ENCODE measurements around the gene CUBN.

The CUBN gene

GRCh38 chr10:17066807-17067206 is 62.8 kb downstream of the CUBN start:
- no peak for DNase-seq

GRCh38 chr10:17066000-17066399 is 63.6 kb downstream of the CUBN start:
- DNase-seq, result no peak

DNA sequence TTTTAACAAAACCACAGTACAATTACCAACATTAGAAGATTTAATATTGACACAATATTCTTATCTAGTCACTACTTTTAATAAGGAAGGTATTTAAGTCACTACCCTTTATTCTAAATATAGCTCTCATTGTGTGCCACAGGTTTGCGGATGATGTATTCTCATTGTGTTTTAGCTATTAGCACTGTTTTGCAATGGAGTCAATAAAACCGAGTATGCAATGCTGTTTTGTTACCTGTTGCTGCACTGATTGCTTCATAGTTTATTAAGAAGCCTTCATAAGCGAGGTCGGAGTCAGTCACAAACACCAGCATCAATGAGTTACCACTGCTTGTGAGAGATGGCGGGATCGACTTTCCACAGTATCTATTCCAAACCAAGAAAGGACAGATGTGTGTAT is 64.3 kb downstream of the CUBN start:
- DNase-seq, result no peak

GRCh38 chr10:17064435-17064834 is 65.2 kb downstream of the CUBN start:
- DNase-seq, result no peak

DNA sequence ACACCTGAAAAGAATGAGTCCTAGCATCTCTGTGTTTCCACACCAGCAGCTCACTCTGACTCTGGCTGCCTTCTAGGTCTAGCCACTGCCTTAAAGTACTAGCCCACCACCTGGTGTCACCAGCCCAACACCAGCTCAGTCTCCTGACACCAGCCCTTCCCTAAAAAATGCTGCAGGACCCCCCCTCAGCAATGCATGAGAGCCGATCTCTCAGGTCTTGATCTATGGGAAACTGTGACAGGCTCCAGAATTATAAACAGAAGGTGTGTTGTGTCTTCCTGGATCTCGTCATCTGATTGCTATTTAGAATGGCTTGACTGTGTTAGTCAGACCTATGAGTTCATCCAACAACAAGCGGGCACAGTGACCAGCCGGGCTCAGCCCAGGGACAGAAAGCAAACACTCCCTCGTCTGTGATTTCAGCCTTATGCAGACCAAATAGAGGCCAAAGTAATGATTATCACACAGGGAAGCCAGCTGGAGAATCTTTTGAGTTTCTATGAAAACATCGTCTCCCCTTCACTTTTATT is 66.6 kb downstream of the CUBN start:
- DNase-seq, result peak; percentile 97

- peak; percentile 71 for DNase-seq
Measured at GRCh38 chr10:17062493-17062892, 67.1 kb downstream of the CUBN start.

DNA sequence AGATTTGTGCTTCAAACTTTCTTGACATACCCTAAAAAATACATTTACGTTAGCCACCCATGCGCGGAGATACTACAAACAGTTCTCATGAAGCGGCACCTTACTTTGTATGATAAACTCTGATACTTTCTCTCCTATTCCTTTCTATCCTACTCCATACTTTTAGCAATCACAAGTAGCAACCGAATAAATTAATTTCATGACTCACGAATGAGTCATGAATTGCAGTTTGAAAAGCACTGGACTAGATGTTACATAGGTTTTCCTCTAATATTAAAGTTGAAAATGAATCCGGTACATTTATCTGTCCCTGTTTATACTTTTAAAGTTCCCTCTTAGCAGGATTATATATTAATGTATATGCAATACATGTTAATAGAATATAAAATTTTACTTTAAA is 67.6 kb downstream of the CUBN start:
- no peak for DNase-seq

DNA sequence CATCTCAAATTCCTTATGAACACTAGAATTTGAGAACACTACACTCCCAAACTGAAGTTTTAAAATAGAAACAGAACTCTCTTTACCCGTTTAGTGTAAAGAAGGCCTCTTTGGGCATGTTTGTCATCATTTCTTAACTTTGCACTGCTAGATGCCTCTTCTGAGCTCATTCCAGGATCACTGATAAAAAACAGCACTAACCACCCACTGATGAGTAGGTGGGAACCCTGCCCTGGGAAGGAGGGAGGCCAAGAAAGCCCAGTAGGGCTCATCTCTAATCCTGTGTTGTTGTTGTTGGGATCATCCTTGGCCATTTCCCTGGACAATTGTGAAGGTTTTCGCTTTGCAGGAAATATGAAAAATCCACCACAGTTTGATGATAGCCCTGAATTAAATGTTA is 68.2 kb downstream of the CUBN start:
- DNase-seq, result no peak

- DNase-seq, result no peak
Measured at GRCh38 chr10:17060289-17060688, 69.3 kb downstream of the CUBN start.

- DNase-seq, result no peak
Measured at GRCh38 chr10:17059197-17059688, 70.4 kb downstream of the CUBN start.

DNA sequence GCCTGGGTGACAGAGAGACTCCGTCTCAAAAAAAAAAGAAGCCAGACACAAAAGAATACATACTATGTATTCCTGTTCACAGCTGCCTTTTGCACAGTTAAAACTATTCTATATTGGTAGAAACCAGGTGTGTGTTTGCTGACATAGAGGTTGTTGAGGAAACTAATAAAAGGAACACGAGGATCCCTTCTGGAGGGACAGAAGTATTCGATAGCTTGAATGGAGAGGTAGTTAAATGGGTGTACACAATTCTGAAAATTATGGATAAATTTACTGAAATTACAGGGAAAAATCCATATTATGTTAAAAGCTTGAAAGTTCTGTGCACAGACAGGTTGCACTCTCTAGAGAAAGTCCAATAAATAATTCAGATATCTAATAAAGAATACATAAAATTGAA is 71.5 kb downstream of the CUBN start:
- no peak for DNase-seq

GRCh38 chr10:17056781-17057428 is 72.7 kb downstream of the CUBN start:
- DNase-seq, result no peak

- no peak for DNase-seq
Measured at GRCh38 chr10:17053513-17053912, 76.1 kb downstream of the CUBN start.

GRCh38 chr10:17053061-17053460 is 76.5 kb downstream of the CUBN start:
- DNase-seq, result no peak

GRCh38 chr10:17051851-17052250 is 77.8 kb downstream of the CUBN start:
- DNase-seq, result no peak

- no peak for DNase-seq
Measured at GRCh38 chr10:17049195-17049594, 80.4 kb downstream of the CUBN start.

DNA sequence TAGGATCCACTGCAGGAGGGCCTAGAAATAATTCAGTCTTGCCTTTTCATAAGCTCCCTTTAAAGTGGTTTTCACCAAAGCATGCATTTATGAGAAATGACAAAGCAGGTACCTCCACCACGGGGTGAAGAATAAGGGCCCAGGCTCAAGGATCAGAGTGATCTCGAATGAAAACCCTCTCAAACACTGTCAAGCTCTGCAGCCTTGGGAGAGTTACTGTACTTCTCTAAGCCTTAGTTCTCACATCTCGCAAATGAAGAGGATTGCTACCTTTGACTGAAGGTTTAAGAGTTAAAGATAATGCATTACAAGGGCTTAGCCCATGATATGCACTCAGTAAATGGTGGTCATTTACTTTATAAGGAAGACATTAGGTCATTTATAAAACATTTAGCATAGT is 81.7 kb downstream of the CUBN start:
- no peak for DNase-seq

- no peak for DNase-seq
Measured at GRCh38 chr10:17046989-17047388, 82.6 kb downstream of the CUBN start.

DNA sequence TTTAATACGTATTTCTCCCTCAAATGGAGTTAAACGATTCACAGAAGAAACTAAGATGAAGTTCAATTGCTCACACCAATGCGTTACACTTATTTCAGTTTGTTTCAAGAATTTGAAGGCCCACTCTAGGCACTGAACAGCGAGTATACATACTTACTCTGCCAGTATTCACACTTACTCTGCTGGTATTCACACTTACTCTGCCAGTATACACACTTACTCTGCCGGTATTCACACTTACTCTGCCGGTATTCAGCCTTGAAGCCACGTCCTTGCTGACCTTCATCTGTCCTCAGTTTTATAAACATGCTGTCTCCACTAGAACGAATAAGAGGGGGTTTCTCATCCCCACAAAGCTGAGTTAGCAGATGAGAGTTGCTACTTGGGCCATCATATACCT is 86.0 kb downstream of the CUBN start:
- DNase-seq, result no peak

DNA sequence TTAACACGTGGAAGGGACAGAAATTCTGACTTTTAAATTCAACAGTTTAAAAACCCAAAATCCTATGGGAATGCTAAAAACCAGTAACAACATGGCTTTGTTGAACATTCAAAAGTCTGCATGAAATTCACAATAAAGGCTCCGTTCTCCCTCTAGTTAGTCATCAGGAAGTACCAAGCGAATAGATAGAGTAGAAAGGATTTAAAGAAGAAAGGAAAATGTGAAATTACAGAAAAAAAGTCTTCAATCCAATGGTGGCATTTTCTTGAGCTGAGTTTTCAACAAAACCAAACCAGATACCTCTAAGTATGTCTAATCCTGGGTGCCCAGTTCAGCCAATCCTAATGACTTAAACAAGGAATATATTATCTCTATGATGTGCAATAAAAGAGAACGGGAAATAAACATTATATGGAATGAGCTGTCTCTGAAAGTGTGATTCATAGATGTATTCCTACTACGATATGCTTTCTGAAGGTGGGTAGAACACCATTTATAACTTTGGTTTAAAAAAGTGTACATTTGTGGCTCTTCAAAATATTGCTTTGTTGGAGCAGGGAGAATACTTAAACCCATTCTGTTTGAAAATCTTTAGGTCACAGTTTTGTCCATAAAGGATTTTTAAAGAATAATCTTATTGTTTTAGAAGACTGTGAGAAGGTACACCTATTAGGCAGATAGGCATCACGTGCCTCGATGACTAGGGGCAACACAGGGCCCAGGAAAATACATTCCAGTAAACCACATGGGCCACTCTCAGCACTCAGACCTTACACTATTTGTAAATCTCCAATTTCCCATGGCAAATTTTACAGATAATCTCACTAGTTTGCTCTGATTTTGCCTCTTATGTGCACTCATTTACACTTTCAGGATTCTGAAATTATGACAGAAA is 87.7 kb downstream of the CUBN start:
- no peak for DNase-seq

DNA sequence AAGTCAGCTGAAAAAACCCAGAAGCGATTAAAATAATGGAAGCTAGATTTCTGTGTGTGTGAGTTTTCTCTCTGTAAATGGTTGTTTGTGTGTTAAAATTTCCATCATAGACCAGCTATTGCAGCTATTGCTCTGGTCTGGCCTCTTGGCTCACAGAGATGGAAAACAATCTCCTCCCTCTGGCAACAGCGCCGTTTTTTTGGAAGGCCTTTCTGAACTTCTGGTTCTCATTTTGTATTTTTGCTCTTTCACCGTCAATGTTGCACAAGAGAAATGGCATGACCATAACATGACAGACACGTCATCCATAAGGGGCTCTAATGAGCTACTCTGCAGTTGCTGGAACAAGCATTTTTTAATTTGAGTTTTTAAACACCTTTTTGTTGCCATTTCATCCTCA is 91.0 kb downstream of the CUBN start:
- no peak for DNase-seq

- DNase-seq, result no peak
Measured at GRCh38 chr10:17037910-17038309, 91.7 kb downstream of the CUBN start.

DNA sequence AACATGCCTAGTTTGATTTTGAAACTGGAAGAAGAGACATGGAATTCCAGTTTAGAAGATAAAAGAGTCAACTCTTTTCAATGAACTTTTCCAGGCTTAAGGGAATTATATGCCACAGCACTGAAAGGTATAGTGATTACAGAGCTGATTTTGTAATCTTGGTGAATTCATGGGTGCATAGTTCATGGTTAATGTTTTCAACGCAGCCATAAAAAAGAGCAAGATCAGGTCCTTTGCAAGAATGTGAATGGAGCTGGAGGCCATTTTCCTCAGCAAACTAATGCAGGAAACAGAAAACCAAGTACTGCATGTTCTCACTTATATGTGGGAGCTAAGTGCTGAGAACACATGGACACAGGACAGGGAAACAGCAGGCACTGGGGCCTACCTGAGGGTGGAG is 94.2 kb downstream of the CUBN start:
- no peak for DNase-seq

Data from islet precursor cell (in vitro differentiated cells).